ENCODE measurements around the gene KCNE1.
"Not testable (repeated sequence)": the region's sequence is repeated elsewhere in the genome, so short reads cannot be mapped to it uniquely, and the experiment has no call there.

DNA sequence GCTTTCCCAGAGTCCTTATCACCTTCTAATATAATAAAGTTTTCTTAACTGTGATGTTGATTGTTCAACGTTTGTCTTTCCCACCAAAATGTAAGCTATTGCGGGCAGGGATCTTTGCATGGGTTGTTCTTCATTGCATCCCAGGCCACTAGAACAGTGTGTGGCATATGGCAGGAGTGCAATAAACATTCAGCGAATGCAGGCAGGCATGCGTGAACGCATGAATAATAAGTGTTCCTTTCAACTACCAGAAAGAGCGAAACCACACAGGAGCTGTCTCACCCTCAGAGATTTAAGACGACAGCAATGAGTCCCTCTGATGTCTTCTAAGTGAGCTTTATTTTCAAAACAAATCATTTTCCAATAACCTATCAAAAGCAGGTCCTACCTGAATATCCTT, 53.7 kb downstream of the KCNE1 start:
- TF ChIP-seq CEBPB (IDR thresholded peaks at IDR 0.05; ENCODE audit: low read depth, low read length); RAD21 (IDR thresholded peaks at IDR 0.05; ENCODE audit: low read length); RFX5 (IDR thresholded peaks at IDR 0.05; ENCODE audit: low read depth, low read length); POLR2A (IDR thresholded peaks at IDR 0.05; ENCODE audit: low read depth, low read length); FOS (IDR thresholded peaks at IDR 0.05; ENCODE audit: low read depth, low read length); MAFK (IDR thresholded peaks at IDR 0.05; ENCODE audit: low read depth, low read length); SMC3 (IDR thresholded peaks at IDR 0.05; ENCODE audit: low read depth, low read length); RCOR1 (IDR thresholded peaks at IDR 0.05; ENCODE audit: insufficient replicate concordance, low read length): not testable (repeated sequence)
- TF ChIP-seq, protein P1, sequence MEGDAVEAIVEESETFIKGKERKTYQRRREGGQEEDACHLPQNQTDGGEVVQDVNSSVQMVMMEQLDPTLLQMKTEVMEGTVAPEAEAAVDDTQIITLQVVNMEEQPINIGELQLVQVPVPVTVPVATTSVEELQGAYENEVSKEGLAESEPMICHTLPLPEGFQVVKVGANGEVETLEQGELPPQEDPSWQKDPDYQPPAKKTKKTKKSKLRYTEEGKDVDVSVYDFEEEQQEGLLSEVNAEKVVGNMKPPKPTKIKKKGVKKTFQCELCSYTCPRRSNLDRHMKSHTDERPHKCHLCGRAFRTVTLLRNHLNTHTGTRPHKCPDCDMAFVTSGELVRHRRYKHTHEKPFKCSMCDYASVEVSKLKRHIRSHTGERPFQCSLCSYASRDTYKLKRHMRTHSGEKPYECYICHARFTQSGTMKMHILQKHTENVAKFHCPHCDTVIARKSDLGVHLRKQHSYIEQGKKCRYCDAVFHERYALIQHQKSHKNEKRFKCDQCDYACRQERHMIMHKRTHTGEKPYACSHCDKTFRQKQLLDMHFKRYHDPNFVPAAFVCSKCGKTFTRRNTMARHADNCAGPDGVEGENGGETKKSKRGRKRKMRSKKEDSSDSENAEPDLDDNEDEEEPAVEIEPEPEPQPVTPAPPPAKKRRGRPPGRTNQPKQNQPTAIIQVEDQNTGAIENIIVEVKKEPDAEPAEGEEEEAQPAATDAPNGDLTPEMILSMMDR (conservative IDR thresholded peaks at IDR 0.05; ENCODE audit: low read depth, low read length): not testable (repeated sequence)
- TF ChIP-seq, protein P2, sequence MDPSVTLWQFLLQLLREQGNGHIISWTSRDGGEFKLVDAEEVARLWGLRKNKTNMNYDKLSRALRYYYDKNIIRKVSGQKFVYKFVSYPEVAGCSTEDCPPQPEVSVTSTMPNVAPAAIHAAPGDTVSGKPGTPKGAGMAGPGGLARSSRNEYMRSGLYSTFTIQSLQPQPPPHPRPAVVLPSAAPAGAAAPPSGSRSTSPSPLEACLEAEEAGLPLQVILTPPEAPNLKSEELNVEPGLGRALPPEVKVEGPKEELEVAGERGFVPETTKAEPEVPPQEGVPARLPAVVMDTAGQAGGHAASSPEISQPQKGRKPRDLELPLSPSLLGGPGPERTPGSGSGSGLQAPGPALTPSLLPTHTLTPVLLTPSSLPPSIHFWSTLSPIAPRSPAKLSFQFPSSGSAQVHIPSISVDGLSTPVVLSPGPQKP (IDR thresholded peaks at IDR 0.05; ENCODE audit: borderline replicate concordance, low read depth, low read length): not testable (repeated sequence)
- TF ChIP-seq, protein P3, sequence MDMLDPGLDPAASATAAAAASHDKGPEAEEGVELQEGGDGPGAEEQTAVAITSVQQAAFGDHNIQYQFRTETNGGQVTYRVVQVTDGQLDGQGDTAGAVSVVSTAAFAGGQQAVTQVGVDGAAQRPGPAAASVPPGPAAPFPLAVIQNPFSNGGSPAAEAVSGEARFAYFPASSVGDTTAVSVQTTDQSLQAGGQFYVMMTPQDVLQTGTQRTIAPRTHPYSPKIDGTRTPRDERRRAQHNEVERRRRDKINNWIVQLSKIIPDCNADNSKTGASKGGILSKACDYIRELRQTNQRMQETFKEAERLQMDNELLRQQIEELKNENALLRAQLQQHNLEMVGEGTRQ (IDR thresholded peaks at IDR 0.05; ENCODE audit: low read depth, low read length): not testable (repeated sequence)
